HUDEP-2 (cell line): ENCODE results near the gene RABL6.

Source experiments
- DNase-seq, 76 experiments: peaks; one replicate each; lab custom pipeline; 2025; ENCODE audit not compliant: unreplicated experiment in 76 of 76; lab: John Stamatoyannopoulos, UW

RABL6 gene

DNA sequence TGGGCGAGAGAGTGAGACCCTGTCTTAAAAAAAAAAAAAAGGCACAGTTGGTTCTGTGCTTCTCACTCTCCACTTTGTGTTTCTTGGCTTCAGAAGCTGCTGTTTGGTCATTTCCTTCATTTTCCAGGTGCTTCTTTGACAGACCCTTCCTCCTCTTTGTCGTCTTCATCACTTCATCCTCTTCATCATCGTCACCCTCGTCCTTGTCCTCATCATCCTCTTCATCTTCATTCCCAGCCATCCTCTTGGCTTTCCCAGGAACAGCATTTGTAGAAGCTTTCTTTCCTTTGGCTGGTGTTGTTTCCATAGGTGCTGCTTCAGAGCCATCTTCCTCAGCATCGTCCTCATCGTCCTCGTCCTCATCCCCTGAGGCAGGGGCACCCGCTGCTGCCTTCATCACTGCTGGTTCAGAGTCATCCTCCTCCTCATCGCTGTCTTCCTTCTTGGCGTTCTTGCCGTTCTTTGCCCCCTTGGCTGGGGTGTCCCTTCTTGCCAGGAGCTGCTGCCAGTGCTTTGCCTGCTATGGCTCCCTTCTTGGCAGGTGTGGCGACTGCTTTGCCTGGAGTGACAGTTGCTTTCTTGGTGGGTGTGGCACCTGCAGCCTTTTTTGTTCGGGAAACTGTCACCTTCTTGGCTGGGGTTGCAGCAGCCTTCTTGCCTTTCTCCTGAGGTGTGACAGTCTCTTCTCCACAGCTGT, 7.1 kb downstream of the RABL6 start:
- no peak for DNase-seq

DNA sequence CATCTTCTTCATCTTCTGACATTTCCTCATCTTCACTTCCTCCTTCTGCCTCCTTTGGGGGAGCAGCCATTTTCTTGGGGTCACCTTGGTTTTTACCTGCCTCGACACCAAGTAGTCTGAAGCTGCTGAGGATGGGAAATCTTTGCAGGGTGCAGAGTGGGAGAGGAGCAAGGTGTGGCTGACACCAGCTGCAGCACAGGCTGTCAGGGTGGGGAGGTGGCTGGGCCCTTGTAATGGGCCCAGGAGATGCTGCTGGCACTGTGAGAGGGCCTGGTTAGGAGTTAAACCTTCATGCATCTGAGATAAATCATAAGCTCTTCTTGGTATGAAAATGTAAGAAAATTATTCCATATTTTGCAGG, 7.7 kb downstream of the RABL6 start:
- no peak for DNase-seq

DNA sequence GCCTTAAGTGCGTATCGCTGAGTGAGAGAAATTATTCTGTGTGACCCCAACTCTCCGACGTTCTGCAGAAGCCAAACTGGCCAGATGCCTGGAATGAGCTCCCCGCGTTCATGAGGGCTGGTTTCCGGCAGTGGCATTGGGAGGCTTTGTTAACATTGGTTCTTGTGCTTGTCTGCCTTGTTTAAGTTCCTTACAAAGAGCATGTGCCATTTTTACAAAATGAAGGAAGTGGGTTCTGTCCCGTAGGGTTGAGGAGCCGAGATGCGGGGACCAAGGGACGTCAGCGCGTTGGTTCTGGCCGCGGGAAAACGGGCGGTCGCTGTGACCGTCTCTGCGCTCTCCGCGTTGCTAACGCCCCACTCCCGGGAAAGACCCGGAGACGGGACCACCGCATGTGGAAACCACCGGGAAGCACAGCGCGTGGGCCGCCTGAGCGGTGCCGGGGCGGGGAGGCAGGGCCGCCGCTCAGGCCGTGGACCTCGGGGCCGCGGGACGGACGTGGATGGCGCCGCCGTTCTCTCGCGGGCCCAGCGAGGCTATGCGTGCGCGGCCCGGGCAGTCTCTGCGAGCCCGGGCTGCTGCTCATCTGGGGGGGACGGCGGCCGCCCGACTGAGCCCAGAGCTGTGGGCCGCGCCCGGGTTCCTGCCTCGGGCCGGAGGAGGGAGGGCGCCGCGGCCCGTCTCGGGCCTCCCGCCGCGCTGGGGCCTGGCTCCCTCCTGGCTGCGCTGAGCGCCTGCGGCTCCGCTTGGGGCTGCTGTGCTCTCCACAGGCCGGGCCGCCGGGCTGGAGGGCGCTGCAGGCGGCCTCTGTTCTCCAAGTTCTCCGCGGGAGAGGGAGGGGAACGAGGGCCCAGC, 13.4 kb downstream of the RABL6 start:
- DNase-seq: no peak

DNA sequence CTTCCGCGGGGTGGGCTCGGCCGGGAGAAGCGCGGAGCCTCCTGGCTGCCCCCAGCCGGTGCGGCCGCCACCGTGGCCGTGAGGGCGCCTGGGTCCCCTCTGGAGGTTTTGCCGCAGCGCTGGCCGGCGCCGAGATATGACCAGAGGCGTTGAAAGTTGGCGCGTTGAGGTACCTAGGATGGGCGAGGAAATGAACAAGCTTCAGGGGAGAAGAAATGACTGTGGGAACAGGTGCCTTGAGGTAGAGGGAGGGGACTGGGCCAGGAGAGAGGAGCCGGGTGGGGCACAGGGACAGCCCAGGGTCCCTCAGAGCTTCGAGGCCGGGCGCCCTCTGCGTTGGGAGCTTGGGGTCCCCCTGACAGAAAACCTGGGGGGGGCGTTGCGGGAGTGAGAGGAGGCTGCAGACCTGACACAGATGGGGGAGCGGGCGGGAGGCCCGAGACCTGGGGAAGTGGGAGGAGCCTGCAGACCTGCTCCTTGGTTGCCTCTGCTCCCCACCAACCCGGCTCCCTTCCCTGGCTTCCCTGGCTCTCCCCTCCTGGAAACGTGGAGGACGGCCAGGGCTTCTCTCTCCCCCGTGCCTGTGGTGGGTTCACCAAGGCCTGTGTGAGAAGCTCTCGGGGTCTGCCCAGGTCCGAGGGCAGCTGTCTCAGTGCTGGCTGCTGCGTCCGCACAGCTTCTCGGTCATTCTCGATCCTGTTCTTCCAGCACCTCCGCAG, 14.2 kb downstream of the RABL6 start:
- DNase-seq: no peak

DNA sequence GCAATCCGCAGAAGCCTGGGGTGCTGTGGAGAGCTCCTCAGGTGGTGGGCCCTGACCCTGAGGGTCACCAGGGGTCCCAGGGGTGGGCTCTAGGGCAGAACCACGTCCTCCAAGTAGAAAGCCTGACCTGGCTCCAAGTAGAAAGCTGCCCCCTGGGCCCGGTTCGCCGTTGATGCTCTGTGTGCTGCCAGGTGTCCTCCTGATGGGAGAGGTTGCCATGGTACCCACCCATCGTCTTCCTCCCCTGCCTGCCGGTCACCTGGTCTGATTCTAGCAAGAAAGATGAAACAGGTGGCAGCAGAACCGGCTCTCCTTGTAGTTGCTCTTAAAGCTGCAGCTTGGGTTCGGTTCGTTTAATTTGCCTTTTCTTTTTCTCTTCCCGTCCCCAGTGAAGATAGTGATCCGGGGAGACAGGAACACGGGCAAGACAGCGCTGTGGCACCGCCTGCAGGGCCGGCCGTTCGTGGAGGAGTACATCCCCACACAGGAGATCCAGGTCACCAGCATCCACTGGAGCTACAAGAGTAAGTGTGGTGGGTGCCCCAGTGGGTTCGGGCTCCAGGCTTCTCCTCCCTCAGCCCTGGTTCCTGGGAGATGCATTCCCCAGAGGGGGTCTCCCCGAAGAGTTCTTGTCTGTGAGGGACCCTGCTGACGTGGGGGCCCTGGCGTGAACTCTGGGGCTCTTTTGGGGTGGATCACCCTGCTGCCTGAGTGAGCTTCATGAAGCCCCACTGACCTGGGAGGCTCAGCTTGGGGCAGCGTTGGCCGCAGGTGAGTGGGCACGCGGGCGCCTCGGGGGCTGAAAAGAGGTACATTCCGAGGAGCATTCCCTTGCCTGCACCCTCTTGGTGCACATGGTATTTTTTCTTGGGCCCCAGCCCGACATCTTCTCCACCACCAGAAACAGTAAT, 15.6 kb downstream of the RABL6 start:
- no peak for DNase-seq

DNA sequence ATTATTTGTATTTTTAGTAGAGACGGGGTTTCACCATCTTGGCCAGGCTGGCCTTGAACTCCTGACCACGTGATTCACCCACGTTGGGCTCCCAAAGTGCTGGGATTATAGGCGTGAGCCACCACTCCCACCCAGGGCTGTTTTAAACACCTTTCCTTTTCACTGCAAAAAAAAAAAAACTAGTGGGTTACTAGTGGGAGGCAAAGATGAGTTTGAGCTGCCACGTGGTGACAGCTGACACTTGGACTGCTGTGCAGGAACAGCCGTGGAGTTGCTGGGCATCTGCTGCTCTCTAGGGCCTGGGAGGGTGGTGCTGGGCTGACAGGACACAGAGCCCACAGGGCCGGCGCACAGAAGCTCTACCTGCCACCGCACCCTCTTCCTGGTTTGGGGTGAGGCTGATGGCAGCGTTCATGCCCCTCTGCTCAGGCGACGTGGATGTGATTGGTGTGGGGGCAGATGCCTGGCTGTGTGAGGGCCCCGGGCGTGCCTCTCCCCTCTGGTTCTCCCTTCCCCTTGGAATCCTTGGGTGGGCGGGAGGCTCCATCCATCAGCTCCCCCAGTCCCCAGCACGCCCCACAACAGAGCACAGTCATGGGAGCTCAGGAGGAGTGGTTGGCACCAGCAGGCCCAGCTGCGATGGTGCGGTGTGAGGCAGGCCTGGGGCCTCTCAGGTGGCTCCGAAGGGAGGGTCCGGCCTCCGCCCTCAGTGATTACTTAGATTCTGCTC, 16.9 kb downstream of the RABL6 start:
- DNase-seq: no peak

DNA sequence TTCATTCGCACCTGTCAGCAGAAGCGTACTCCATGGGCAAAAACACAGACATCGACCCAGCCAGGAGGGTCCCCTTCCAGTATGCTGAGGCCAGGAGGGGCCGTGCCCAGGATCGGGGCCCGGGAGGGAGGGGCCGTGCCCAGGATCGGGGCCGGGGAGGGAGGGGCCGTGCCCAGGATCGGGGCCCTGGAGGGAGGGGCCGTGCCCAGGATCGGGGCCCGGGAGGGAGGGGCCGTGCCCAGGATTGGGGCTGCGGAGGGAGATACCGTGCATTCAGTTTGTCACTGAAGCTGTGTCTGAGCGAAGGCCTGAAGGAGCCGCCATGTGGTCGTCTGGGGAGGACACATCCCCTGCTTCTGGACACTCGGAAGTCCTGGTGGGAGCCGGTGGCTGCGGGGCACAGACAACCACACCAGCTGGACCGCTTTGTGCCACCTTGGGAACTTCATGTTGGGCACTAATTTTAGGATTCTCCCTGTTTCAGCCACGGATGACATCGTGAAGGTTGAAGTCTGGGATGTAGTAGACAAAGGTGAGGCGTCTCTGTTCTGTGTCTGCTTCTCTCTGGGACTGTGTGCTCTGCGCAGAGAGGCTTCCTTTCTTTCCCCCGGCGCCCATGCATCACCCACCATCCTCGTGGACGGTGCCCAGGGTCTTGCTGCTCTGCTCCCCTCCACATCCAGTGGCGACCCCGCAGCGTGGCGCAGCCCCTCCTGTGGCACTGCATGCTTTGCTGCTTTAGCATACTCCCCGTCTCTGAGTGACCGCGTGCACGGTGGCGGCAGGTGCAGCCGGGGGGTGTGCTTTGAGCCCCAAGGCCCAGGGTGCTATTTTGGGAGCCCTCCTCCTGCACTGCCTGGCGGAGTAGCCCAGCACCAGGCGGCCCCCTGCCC, 17.8 kb downstream of the RABL6 start:
- DNase-seq: no peak

DNA sequence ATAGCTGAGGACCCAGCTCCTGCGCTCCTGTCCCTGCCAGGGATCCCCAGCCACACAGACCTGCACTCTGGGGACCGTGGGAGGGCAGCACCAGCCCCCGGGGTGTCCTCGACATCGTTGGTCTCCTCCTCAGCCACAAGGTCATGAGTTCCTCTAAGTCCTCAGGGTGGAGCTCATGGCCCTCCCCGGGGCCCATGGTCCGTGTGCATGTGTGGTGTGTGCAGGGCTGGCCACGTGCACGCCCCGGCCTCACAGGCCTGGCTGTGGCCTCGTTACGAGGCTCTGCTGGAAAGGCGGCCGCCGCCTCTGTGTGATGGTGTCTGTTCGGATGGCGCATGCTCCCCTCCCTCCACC, 18.4 kb downstream of the RABL6 start:
- DNase-seq: no peak

DNA sequence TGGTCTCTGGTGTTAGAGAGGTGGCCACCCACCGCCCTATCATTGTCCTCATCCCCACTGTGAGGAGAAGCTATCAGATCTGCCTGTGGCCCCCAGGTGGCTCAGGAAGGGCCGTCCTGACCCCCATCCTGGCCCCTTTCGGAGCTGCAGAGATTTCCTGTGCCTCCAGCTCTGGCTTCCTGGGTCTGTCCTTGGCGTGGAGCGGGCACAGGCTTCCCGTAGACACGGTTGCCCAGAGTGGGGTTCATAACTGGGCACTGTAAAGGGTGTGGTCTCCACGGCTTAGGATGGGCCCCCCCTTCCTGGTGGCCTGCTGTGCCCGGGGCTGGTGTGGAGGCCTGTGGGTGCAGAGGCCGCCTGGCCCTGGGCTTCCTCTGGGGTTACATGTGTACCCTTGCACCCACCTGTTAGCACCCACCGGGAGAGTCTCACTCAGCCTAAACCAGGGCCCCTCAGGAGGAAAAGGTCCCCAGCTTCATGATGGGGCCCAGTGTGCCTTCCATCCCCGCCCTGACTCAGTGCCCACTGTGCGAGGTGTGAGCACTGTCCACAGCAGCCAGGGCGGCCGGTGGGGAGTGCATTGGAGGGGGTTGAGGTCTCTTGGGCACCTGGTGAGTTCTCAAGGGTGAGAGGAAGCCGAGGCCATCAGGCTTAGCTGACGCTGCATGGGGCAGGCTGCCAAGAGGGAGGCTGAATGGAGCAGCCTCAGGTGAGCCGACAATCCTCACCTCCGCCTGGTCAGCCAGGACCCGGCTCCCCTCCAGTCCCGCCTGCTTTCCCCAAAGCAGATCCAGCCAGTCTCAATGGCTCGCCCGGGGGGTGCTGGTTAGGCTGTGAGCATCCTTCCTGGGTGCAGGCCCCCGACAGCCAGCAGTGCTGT, 19.2 kb downstream of the RABL6 start:
- DNase-seq: no peak

DNA sequence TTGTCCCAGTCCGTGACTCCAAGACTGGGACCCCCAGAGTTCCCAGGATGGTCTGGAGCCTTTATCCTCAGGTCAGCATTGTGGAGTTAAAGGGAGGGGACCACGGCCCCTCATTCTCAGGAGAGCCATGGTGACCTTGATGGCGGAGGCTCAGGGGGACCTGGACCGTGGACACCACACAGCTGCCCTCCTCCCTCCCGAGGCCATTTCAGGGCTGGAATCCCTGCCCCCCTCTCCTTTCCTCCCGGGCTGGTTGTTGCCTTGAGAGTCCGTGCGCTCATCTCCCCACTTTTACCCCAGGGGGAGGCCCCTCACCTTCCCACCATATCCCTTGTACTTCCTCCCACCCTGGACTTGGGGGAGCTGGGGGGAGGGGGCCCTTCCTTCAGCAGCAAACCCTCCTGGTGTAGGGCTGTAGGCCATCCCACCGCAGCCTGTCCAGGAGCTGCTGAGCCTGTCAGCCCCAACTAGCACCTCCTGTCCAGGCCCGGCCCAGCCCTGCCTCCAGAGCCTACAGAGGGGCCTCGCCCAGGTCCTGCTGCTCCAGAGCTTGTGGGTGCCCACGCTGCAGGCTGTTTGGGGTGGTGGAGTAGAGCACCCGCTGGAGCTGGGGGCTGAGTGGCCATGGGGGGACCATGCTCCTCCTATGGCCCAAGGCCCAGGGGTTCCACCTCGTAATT, 20.2 kb downstream of the RABL6 start:
- DNase-seq: no peak

DNA sequence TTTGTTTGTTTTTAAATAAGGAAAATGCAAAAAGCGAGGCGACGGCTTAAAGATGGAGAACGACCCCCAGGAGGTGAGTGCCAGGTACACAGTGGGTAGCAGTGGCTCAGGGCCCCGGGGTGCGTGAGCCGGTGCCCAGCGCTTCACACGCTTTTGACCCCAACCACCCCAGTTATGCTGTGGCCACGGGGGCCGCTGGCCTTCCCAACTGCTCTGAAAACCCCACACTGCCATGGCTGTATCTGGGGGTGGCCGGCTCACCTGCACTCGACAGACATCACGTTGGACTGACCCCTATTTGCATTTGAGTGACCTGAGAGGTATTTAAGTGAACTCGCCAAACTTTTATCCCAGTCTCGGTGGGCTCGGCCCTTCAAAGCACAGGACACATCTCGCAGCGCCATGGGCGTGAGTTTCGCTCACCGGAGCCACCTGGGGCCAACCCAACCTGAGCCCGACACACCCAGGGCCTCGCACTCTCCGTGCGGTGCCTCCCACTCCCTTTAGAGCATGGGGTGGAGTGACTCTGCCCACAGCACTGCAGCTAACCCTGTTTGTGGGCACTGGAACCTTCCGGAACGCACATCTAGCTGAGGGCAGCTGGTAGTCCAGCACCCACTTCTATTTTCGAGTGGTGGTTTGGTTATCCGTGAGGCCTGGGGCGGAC, 20.9 kb downstream of the RABL6 start:
- DNase-seq: no peak

DNA sequence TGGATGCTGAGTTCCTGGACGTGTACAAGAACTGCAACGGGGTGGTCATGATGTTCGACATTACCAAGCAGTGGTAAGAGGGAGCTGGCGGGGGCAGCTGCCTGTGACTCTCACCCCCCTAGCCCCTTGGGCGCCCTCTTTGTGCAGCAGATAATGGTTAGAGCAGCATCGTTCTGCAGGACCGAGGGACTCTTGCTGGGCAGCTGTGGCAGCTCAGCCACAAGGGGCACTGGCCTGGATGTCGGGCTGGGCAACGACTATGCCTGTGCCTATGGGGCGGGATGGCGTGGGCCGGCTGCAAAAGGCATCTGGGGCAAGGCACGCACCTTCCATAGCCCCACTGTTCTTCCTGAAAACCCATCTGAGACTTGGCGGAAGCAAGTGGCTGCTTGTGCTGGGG, 21.7 kb downstream of the RABL6 start:
- no peak for DNase-seq

DNA sequence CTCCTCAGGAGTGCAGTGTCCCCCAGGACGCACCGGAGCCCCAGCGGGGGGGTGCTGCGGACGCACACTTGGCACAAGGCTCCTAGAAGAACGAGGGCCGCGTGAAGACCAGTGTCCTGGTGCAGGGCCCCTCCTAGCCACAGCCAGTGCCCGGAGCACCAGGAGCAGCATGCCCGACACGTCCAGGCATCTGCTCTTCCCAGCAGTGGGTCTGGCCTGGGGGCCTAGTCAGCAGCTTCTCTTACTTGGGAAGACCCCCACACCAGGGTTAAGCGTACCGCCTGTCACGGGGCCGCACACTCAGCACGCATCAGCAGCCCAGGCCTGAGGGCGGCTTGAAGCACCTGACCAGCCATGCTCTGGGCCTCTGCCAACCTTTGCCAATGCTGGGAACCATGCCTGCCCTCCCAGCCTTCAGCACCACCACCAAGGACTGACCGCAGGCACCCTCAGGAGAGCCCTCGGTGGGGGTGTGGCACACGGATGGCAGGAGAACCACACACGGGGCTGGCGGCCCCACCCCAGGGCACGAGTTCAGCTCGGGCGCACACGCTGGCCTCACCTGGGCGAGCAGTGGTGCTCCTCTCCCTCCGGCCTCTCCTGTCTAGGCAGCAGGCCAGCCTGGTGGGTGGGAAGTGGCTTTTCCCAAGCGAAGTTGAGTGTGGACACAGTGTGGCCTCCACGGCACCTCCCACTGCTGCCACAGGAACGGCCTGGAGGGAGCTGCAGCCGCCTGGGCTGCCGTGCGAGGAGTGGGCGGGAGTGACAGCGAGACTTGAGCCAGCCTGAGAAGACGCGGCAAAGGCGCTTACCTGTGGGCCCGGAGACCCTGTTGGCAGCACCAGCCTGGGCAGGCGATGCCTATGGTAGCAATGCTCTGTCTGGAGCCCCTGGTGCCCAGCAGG, 22.5 kb downstream of the RABL6 start:
- DNase-seq: no peak

DNA sequence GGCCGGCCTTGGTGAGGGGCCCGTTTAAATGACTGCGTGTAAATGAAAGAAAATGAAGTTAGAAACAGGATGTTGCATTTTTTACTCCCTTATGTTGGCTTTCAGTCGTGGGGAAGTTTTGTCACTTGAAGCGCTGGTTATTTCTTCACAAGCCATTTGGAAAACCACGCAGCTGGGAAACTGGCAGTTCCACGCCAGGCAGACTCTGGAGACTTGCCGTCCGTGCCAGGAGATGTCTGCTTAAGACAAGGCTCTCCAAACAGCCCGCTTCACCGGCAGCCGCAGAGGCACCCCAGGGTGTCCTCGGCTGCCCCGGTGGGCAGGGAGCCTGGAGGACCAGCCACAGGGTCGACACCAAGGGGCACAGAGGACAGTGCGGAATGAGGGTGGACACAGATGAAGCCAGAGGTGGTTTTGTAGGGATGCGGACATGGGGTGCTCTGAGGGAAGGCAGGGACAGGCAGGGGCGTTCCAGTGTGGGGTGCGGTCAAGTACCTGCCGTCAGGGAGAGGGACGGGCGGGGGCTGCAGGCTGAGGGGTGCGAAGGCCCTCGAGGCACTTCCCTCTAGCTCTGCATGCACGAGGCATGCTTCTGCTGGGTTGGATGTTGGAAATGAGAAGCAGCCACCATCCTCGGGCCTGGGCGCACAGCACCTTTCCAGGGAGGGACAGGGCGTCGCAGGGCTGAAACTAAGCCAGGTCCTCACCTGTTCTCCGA, 23.4 kb downstream of the RABL6 start:
- no peak for DNase-seq

DNA sequence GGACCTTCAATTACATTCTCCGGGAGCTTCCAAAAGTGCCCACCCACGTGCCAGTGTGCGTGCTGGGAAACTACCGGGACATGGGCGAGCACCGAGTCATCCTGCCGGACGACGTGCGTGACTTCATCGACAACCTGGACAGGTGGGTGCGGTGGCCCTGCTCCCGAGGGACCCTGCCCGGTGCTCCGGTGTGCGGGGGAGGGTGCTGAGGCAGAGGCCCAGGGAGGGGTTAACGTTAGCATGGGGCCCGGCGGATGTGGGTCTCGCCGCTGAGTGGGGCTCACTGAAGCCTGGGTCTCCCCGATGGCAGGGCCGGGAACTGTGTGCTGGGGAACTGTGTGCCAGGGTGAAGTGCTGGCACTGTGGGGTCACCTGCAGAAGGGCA, 24.0 kb downstream of the RABL6 start:
- DNase-seq: no peak
